Activated CD4-positive, alpha-beta memory T cell treated with anti-CD3 and anti-CD28 coated beads for 36 hours (primary cell): ENCODE results near the gene USP28. TPM values are rescaled to one million over a fixed set of nuclear protein-coding genes. Genes with fewer than 3 reads are reported as not detected.
"Not testable (repeated sequence)": the region's sequence is repeated elsewhere in the genome, so short reads cannot be mapped to it uniquely, and the experiment has no call there.

Experiments
- CTCF ChIA-PET: fragments of 350-600 bp; sonication (Branson Sonifier 250); formaldehyde crosslinking; loops from one replicate; lab custom pipeline; 2021; ENCODE audit warnings: antibody characterized with exemption, inconsistent platforms; lab: Charles Lee
- POLR2A ChIA-PET: fragments of 350-600 bp; sonication (Branson Sonifier 250); formaldehyde crosslinking; loops from one replicate; lab custom pipeline; 2021; ENCODE audit warnings: antibody characterized with exemption; lab: Charles Lee
- DNase-seq: peaks from one replicate; pipeline ENCODE4 v3.0.0-alpha.2; 2020
- H3K27ac Mint-ChIP-seq: one replicate; pipeline ENCODE4 v1.8.0; 2021; ENCODE audit warnings: mixed read lengths
- H3K27me3 Mint-ChIP-seq: one replicate; pipeline ENCODE4 v1.8.0; 2021; ENCODE audit warnings: mixed read lengths
- H3K36me3 Mint-ChIP-seq: one replicate; pipeline ENCODE4 v1.8.0; 2021; ENCODE audit warnings: mixed read lengths
- H3K4me1 Mint-ChIP-seq: one replicate; pipeline ENCODE4 v1.8.0; 2021; ENCODE audit warnings: low read depth, mixed read lengths
- H3K4me3 Mint-ChIP-seq: one replicate; pipeline ENCODE4 v1.8.0; 2021; ENCODE audit warnings: mild to moderate bottlenecking, mixed read lengths
- H3K9me3 Mint-ChIP-seq: one replicate; pipeline ENCODE4 v1.8.0; 2021; ENCODE audit warnings: mixed read lengths
- intact Hi-C: fragments of 100-400 bp; cut with micrococcal nuclease; formaldehyde crosslinking; loops from one replicate; pipeline ENCODE4 v1.15.1; 2023
- total RNA-seq, 2 experiments: library from RNA; stranded (reverse); gene quantifications; one replicate each; pipeline ENCODE4 v1.2.3, GENCODE V29; 2021

USP28 gene
- total RNA-seq, 2 experiments from 2014 or later: 30.6 to 41.7 TPM

DNA sequence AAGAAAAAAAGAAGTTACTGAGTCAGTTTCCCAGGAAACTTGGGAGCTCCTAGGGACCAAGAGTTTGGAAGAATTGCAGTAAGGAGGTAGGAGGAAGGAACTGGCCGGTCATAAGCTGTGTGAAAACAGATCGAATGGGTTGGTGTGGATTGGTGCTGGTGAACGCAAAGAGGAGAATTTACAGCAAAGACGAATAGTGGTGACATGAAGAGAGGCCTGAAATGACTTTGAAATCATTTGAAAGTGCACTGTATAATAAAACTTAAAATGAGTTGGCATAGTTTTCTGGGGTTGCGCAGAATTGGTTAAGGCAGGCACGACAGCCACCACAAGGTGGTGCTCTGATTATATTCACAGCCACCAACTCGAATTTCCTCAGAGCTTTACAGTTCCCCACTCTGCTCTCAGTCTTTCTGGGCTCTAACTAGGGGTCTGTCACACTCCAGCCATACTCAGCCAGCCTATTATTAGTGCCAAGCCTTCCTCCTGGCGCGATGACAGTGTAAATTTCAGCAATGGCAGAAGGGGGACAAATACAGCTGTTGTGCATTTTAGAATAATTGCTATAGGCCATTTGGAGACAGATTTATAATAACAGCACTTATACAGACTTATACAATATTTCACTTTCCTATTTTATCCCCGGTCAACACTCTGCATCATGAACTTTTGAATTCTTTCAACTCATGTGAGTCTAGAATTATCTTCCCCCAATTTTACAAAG is 20.9 kb upstream of the USP28 start:
- H3K27ac Mint-ChIP-seq: no peak overlapping the region
- H3K4me3 Mint-ChIP-seq: no peak overlapping the region
- CTCF ChIA-PET: interaction anchor here (0.6 to 6.5 kb wide), 20 partner anchors 11 to 485 kb away, joined by 3 to 140 read pairs (median 4); partner anchors contain the start of gene HTR3A
- H3K36me3 Mint-ChIP-seq: no peaks in the 10 kb centered on the region
- POLR2A ChIA-PET: interaction anchor here (1.6 kb wide), 1 partner anchor 364 kb away, joined by 4 read pairs; no protein-coding TSS in a partner anchor
- H3K4me1 Mint-ChIP-seq: no peaks in the 10 kb centered on the region
- intact Hi-C loops: loop anchor here (1.0 to 2.0 kb wide), 2 partner anchors 98 to 365 kb away; no protein-coding TSS in a partner anchor
- H3K9me3 Mint-ChIP-seq: no peaks in the 10 kb centered on the region
- DNase-seq: peak; percentile 50
- H3K27me3 Mint-ChIP-seq: no peaks in the 10 kb centered on the region

- Mint-ChIP-seq H3K27me3 (no peaks in the 10 kb centered on the region), H3K36me3 (no peaks in the 10 kb centered on the region), H3K4me3 (no peak overlapping the region), H3K9me3 (no peaks in the 10 kb centered on the region), H3K4me1 (no peaks in the 10 kb centered on the region), H3K27ac (no peak overlapping the region)
- DNase-seq: no peak
- POLR2A ChIA-PET: interaction anchor here (1.6 kb wide), 1 partner anchor 365 kb away, joined by 4 read pairs; no protein-coding TSS in a partner anchor
- intact Hi-C loops: loop anchor here (1.0 to 2.0 kb wide), 2 partner anchors 99 to 366 kb away; no protein-coding TSS in a partner anchor
- CTCF ChIA-PET: interaction anchor here (0.7 to 6.5 kb wide), 14 partner anchors 11 to 485 kb away, joined by 3 to 140 read pairs (median 4); partner anchors contain the start of gene HTR3A
Measured at GRCh38 chr11:113895367-113896155, 20.2 kb upstream of the USP28 start.

DNA sequence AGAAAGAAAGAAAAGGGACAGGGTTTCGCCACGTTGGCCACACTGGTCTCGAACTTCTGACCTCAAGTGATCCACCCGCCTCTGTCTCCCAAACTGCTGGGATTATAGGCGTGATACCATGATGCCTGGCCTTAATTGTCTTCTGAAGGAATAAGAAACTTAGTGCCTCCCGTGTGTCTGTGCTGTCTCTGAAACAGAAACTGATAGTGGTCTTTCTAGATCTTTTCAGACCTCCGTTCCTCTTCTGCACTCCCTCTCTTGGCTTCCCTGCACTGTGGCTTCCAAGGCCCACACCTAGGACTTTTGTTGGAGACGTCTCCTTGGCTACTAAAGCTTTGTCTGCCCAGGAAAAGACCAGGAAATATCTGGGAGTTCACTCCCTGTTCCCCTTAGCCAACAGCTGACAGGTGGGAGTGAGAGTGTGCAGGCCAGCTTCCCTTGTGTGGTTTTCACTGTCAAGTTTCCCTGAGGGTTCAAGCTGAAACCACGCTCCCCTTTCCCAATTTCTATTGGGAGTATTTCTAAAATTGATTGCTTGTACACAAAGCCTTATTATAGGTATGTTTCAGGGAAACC is 19.1 kb upstream of the USP28 start:
- H3K4me3 Mint-ChIP-seq: no peak overlapping the region
- intact Hi-C loops: no loop called here

GRCh38 chr11:113888848-113889247 is 13.5 kb upstream of the USP28 start:
- Mint-ChIP-seq H3K4me1 (no peaks in the 10 kb centered on the region), H3K27ac (no peak overlapping the region), H3K27me3 (no peaks in the 10 kb centered on the region), H3K9me3 (no peaks in the 10 kb centered on the region), H3K36me3 (no peaks in the 10 kb centered on the region), H3K4me3 (no peak overlapping the region)
- ChIA-PET POLR2A (no interaction called here), CTCF (interaction anchor here (2.6 kb wide), 1 partner anchor 373 kb away, joined by 8 read pairs; no protein-coding TSS in a partner anchor)
- intact Hi-C loops: no loop called here
- DNase-seq: no peak

More for the DNA sequence above, 19.1 kb upstream of the USP28 start:
- no peak for DNase-seq
- CTCF ChIA-PET: interaction anchor here (0.6 to 6.5 kb wide), 3 partner anchors 13 to 466 kb away, joined by 3 to 140 read pairs (median 18); no protein-coding TSS in a partner anchor
- Mint-ChIP-seq H3K4me1 (no peaks in the 10 kb centered on the region), H3K36me3 (no peaks in the 10 kb centered on the region), H3K9me3 (no peaks in the 10 kb centered on the region), H3K27ac (no peak overlapping the region), H3K27me3 (no peaks in the 10 kb centered on the region)
- POLR2A ChIA-PET: no interaction called here

DNA sequence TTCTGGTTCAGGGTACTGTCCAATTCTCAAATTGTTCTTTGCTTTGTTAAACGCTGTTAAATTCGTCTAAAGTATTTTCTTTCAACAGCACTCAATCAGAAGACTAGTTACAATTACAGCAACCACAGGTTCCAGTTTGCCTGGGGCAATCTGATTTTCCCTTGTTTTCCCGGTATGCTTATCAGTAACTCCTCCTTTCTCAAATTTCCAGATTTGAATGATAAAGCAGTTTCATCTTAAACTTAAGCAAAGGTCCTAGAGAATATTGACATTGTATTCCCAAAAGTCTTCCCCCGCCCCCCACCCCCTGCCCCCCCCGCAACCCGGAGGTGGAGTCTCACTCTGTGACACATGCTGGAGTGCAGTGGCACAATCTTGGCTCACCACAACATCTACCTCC is 10.5 kb upstream of the USP28 start:
- no peak overlapping the region for H3K4me3 Mint-ChIP-seq
- H3K9me3 Mint-ChIP-seq: no peaks in the 10 kb centered on the region
- H3K27ac Mint-ChIP-seq: no peak overlapping the region
- H3K4me1 Mint-ChIP-seq: no peaks in the 10 kb centered on the region
- ChIA-PET POLR2A (no interaction called here), CTCF (no interaction called here)
- H3K36me3 Mint-ChIP-seq: no peaks in the 10 kb centered on the region
- no peaks in the 10 kb centered on the region for H3K27me3 Mint-ChIP-seq
- DNase-seq: no peak
- intact Hi-C loops: no loop called here

DNA sequence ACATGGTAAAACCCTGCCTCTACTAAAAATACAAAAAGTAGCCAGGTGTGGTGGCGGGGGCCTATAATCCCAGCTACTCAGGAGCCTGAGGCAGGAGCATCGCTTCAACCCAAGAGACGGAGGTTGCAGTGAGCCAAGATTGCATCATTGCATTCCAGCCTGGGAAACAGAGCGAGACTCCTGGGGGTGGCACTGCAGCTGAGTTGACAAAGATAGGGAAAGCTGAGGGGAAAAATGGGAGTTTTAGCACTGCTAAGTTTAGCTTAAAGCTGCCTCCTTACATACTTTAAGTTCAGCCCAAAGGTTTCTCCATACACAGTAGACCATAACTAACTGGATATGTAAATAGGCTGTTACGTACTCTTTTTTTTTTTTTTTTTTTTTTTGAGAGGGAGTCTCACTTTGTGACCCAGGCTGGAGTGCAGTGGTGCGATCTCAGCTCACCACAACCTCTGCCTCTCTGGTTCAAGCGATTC is 9.0 kb upstream of the USP28 start:
- CTCF ChIA-PET: interaction anchor here (1.2 kb wide), 1 partner anchor 12 kb away, joined by 7 read pairs; no protein-coding TSS in a partner anchor
- Mint-ChIP-seq H3K9me3 (peaks cover 2% of the 10 kb centered on the region), H3K27ac (no peak overlapping the region), H3K4me3 (no peak overlapping the region), H3K27me3 (no peaks in the 10 kb centered on the region), H3K36me3 (no peaks in the 10 kb centered on the region), H3K4me1 (no peaks in the 10 kb centered on the region)
- DNase-seq: no peak
- POLR2A ChIA-PET: no interaction called here
- intact Hi-C loops: no loop called here

GRCh38 chr11:113881856-113882255 is 6.5 kb upstream of the USP28 start:
- intact Hi-C loops: no loop called here
- ChIA-PET POLR2A (no interaction called here), CTCF (interaction anchor here (1.0 kb wide), 1 partner anchor 15 kb away, joined by 4 read pairs; no protein-coding TSS in a partner anchor)
- no peak overlapping the region for H3K4me3 Mint-ChIP-seq
- DNase-seq: no peak
- peaks cover 5% of the 10 kb centered on the region for H3K4me1 Mint-ChIP-seq
- H3K9me3 Mint-ChIP-seq: peaks cover 2% of the 10 kb centered on the region
- no peak overlapping the region for H3K27ac Mint-ChIP-seq
- H3K36me3 Mint-ChIP-seq: no peaks in the 10 kb centered on the region
- H3K27me3 Mint-ChIP-seq: no peaks in the 10 kb centered on the region

DNA sequence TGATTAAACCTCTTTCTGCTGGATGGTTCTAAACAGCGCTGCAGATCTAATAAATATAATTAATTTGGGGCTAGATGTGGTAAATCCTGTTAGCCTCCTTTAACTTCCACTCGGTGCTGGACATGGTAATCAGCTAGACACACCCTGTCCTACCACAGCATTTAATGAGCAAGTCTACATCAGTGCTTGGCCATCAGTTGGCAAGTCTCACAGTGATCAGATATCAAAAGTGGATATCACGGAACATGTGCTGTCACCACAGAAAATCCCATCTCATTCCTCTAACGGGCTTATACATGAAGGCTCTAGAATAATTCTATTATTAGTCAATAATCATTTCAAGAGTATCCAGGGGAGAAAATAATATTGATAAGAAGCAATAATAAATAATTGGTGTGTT is 5.6 kb upstream of the USP28 start:
- CTCF ChIA-PET: no interaction called here
- POLR2A ChIA-PET: no interaction called here

GRCh38 chr11:113879446-113879845 is 4.1 kb upstream of the USP28 start:
- H3K27me3 Mint-ChIP-seq, H3K27ac Mint-ChIP-seq, DNase-seq, H3K9me3 Mint-ChIP-seq, H3K4me3 Mint-ChIP-seq, H3K36me3 Mint-ChIP-seq, POLR2A ChIA-PET: not testable (repeated sequence)
- CTCF ChIA-PET: interaction anchor here (1.4 kb wide), 1 partner anchor 17 kb away, joined by 3 read pairs; no protein-coding TSS in a partner anchor
- H3K4me1 Mint-ChIP-seq: peaks cover 16% of the 10 kb centered on the region
- intact Hi-C loops: loop anchor here (5.0 kb wide), 1 partner anchor 523 kb away; the partner anchor contains the start of genes C11orf71 and RBM7

More for the DNA sequence above, 5.6 kb upstream of the USP28 start:
- Mint-ChIP-seq H3K36me3 (no peaks in the 10 kb centered on the region), H3K9me3 (peaks cover 2% of the 10 kb centered on the region), H3K27me3 (no peaks in the 10 kb centered on the region), H3K4me1 (peaks cover 11% of the 10 kb centered on the region), H3K4me3 (no peak overlapping the region), H3K27ac (no peak overlapping the region)
- intact Hi-C loops: no loop called here
- DNase-seq: no peak

DNA sequence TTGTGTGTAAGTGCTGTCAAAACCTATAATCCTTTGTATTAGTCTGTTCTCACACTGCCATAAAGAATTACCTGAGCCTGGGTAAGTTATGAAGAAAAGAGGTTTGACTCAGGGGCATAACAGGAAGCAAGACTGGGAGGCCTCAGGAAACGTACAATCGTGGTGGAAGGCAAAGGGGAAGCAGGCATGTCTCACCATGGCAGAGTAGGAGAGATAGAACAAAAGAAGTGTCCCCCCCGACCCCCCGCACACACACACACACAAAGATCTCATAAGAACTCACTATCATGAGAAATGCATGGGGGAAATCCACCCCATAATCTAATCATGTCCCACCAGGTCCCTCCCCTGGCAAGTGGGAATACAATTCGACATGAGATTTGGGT is 2.3 kb upstream of the USP28 start:
- peaks cover 27% of the 10 kb centered on the region for H3K4me1 Mint-ChIP-seq
- intact Hi-C loops: loop anchor here (5.0 kb wide), 1 partner anchor 525 kb away; the partner anchor contains the start of genes C11orf71 and RBM7
- H3K27ac Mint-ChIP-seq: peak overlapping the region; percentile 35
- H3K4me3 Mint-ChIP-seq: no peak overlapping the region
- ChIA-PET POLR2A (no interaction called here), CTCF (interaction anchor here (0.8 kb wide), 1 partner anchor 1597 kb away, joined by 3 read pairs; no protein-coding TSS in a partner anchor)
- no peak for DNase-seq
- no peaks in the 10 kb centered on the region for H3K27me3 Mint-ChIP-seq
- H3K9me3 Mint-ChIP-seq: peaks cover 2% of the 10 kb centered on the region
- H3K36me3 Mint-ChIP-seq: peaks cover 3% of the 10 kb centered on the region

- peak; percentile 21 for DNase-seq
- intact Hi-C loops: loop anchor here (5.0 kb wide), 1 partner anchor 525 kb away; the partner anchor contains the start of genes C11orf71 and RBM7
- Mint-ChIP-seq H3K9me3 (peaks cover 2% of the 10 kb centered on the region), H3K36me3 (peaks cover 3% of the 10 kb centered on the region), H3K4me3 (no peak overlapping the region), H3K27ac (no peak overlapping the region), H3K4me1 (peaks cover 27% of the 10 kb centered on the region), H3K27me3 (no peaks in the 10 kb centered on the region)
- CTCF ChIA-PET: no interaction called here
- POLR2A ChIA-PET: no interaction called here
Measured at GRCh38 chr11:113876798-113877669, 1.7 kb upstream of the USP28 start.
